Osteoblast (primary cell): ENCODE measurements around the gene OLA1. TPM values are rescaled to one million over a fixed set of nuclear protein-coding genes. Genes with fewer than 3 reads are reported as not detected.

Experiments used
- DNase-seq: peaks from one replicate; pipeline ENCODE4 v3.0.0; 2011; ENCODE audit warnings: low spot score, mixed read lengths; ENCODE audit not compliant: insufficient read length; ENCODE audit errors: missing footprints
- H2AFZ ChIP-seq: 2 replicates; pipeline ENCODE4 v1.6.0; 2011; ENCODE audit warnings: mild to moderate bottlenecking, low read length
- H3K27ac ChIP-seq: 2 replicates; pipeline ENCODE4 v1.5.1; 2011; ENCODE audit warnings: mild to moderate bottlenecking, low read depth, low read length, moderate library complexity
- H3K27me3 ChIP-seq: 2 replicates; pipeline ENCODE4 v1.6.0; 2012; ENCODE audit warnings: mild to moderate bottlenecking, control low read depth, inconsistent platforms, low read length, moderate library complexity; ENCODE audit not compliant: insufficient read depth
- H3K36me3 ChIP-seq: 2 replicates; pipeline ENCODE4 v1.5.1; 2011; ENCODE audit warnings: mild to moderate bottlenecking, low read length, control low read depth, moderate library complexity; ENCODE audit not compliant: insufficient read depth
- H3K4me1 ChIP-seq: 2 replicates; pipeline ENCODE4 v1.5.1; 2011; ENCODE audit warnings: mild to moderate bottlenecking, low read length, control low read depth, moderate library complexity; ENCODE audit not compliant: insufficient read depth
- H3K4me2 ChIP-seq: 2 replicates; pipeline ENCODE4 v1.6.0; 2011; ENCODE audit warnings: mild to moderate bottlenecking, low read length; ENCODE audit not compliant: insufficient read depth
- H3K4me3 ChIP-seq: fragments of 200-600 bp; sonication (generic); 3 replicates; pipeline ENCODE4 v1.5.1; 2012; ENCODE audit warnings: mild to moderate bottlenecking, low read length, inconsistent platforms; ENCODE audit not compliant: insufficient read depth
- H3K79me2 ChIP-seq: 2 replicates; pipeline ENCODE4 v1.6.0; 2012; ENCODE audit warnings: mild to moderate bottlenecking, low read length, control low read depth, inconsistent platforms; ENCODE audit not compliant: insufficient read depth
- H3K9me3 ChIP-seq: 2 replicates; pipeline ENCODE4 v1.5.1; 2011; ENCODE audit warnings: low read depth, low read length, control low read depth
- H4K20me1 ChIP-seq: 2 replicates; pipeline ENCODE4 v1.6.0; 2012; ENCODE audit warnings: mild to moderate bottlenecking, low read length, control low read depth; ENCODE audit not compliant: insufficient read depth
- CTCF ChIP-seq: IDR thresholded peaks from 2 replicates; pipeline ENCODE4 v1.5.1; 2011; ENCODE audit warnings: mild to moderate bottlenecking, low read depth, low read length, moderate library complexity; ENCODE audit errors: extremely low read depth
- total RNA-seq: library from RNA; depleted of rRNA; stranded (reverse); fragments of >200 nt; gene quantifications from 2 replicates; pipeline ENCODE4 v1.2.3, GENCODE V29; 2012

Gene OLA1
- total RNA-seq, 1 donor = 79.3 TPM

GRCh38 chr2:174184915-174185314, 63.4 kb downstream of the OLA1 start:
- H3K4me3 ChIP-seq = no peak overlapping the region
- H3K36me3 ChIP-seq = no peaks in the 10 kb centered on the region
- H3K4me2 ChIP-seq = no peak overlapping the region
- no peaks in the 10 kb centered on the region for H3K4me1 ChIP-seq
- no peak for DNase-seq
- H2AFZ ChIP-seq = no peak overlapping the region
- no peaks in the 10 kb centered on the region for H3K9me3 ChIP-seq
- H3K27ac ChIP-seq = no peak overlapping the region
- peaks cover 3% of the 10 kb centered on the region for H4K20me1 ChIP-seq
- TF ChIP-seq CTCF = no peak
- peaks cover 70% of the 10 kb centered on the region for H3K79me2 ChIP-seq
- no peaks in the 10 kb centered on the region for H3K27me3 ChIP-seq

GRCh38 chr2:174184504-174184903, 63.8 kb downstream of the OLA1 start:
- H2AFZ ChIP-seq = no peak overlapping the region
- H3K4me2 ChIP-seq = no peak overlapping the region
- DNase-seq = no peak
- H3K36me3 ChIP-seq = no peaks in the 10 kb centered on the region
- no peak overlapping the region for H3K4me3 ChIP-seq
- H3K4me1 ChIP-seq = no peaks in the 10 kb centered on the region
- H3K79me2 ChIP-seq = peaks cover 66% of the 10 kb centered on the region
- no peaks in the 10 kb centered on the region for H3K9me3 ChIP-seq
- no peak overlapping the region for H3K27ac ChIP-seq
- peaks cover 3% of the 10 kb centered on the region for H4K20me1 ChIP-seq
- TF ChIP-seq CTCF = no peak
- no peaks in the 10 kb centered on the region for H3K27me3 ChIP-seq

GRCh38 chr2:174183076-174183475, 65.3 kb downstream of the OLA1 start:
- H3K9me3 ChIP-seq = no peaks in the 10 kb centered on the region
- H3K36me3 ChIP-seq = no peaks in the 10 kb centered on the region
- H2AFZ ChIP-seq = no peak overlapping the region
- H3K79me2 ChIP-seq = peaks cover 62% of the 10 kb centered on the region
- DNase-seq = no peak
- no peak overlapping the region for H3K4me3 ChIP-seq
- no peaks in the 10 kb centered on the region for H3K27me3 ChIP-seq
- H3K4me2 ChIP-seq = no peak overlapping the region
- H3K27ac ChIP-seq = no peak overlapping the region
- H4K20me1 ChIP-seq = peaks cover 3% of the 10 kb centered on the region
- H3K4me1 ChIP-seq = no peaks in the 10 kb centered on the region
- no peak for TF ChIP-seq CTCF

- Histone ChIP-seq H2AFZ (no peak overlapping the region), H3K79me2 (peaks cover 55% of the 10 kb centered on the region), H3K4me3 (no peak overlapping the region), H3K4me2 (no peak overlapping the region), H3K4me1 (peaks cover 5% of the 10 kb centered on the region), H3K27me3 (no peaks in the 10 kb centered on the region), H4K20me1 (peaks cover 1% of the 10 kb centered on the region), H3K9me3 (no peaks in the 10 kb centered on the region), H3K36me3 (no peaks in the 10 kb centered on the region), H3K27ac (no peak overlapping the region)
- no peak for DNase-seq
- no peak for TF ChIP-seq CTCF
These were observed 67.0 kb downstream of the OLA1 start for GRCh38 chr2:174181368-174181767.
